ENCODE results near the gene SLC4A3.

- TF ChIP-seq SUZ12 (IDR thresholded peaks at IDR 0.05; ENCODE audit: extremely low read depth, insufficient read depth, insufficient read length), result no peak
- no peak for TF ChIP-seq ZNF274 (IDR thresholded peaks at IDR 0.05; ENCODE audit: low read depth, low read length)
Measured at GRCh38 chr2:219595256-219595655, 32.2 kb upstream of the SLC4A3 start.
